ENCODE measurements around the gene OR2B2.

Gene OR2B2

DNA sequence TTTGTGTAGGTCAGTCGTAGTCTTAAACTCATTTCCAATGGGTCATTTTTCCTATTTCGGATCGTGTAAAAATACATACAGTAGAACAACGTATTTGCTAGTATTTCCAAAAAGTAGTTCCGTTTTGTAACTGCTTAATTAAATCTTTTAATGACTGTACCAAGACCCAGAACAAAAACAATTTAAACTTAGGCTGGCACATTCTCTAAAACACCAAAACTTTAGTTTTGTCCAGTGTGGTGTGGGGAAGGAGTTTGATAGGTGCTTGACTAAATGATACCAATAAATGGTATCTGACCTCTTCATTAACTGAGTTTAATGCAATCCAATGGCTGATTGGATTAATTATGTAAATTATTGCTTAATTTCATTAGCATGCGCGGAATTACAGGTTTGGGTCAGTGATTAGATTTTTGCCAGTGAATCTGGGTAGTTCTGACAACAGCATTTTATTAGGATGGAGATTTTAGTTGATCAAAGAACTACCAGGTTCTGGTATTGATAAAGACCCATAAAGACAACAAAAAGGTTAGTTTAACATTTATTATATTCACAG, 20.8 kb downstream of the OR2B2 start:
- no peak overlapping the region for H2BK120ac ChIP-seq (ENCODE audit: low read depth, low read length)
- no CpG with 5 or more reads among the region's 7 CpGs for WGBS, 2 donors (ENCODE audit: extremely low coverage in 2 of 2, insufficient read length in 2 of 2, insufficient replicate concordance in 1 of 2)

DNA sequence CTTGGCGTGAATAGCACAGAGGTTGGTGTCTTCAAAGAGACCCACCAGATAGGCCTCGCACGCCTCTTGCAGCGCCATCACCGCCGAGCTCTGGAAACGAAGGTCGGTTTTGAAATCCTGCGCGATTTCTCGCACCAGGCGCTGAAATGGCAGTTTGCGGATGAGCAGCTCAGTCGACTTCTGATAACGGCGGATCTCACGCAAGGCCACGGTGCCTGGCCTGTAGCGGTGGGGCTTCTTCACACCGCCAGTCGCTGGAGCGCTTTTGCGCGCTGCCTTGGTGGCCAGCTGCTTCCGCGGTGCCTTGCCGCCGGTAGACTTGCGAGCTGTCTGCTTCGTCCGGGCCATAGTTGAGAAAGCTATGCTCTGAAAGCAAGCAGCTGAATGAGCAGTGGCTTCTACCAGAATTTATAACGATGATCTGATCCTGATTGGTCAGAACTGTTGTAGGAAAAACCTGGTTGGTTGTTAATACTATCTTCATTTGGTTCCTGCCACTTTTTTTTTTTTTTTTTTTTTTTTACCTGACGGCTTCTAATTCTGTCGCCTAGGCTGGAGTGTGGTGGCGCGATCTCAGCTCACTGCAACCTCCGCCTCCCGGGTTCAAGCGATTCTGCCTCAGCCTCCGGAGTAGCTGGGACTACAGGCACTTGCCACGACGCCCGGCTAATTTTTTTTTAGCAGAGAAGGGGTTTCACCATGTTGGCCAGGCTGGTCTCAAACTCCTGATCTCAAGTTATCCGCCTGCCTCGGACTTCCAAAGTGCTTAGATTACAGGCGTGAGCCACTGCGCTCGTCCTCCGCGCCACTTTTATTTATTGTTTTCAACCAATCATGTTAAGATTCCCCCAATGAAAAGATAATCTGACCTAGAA, 21.5 kb downstream of the OR2B2 start:
- peak; percentile 86 for DNase-seq (ENCODE audit: low spot score)
- peak overlapping the region; percentile 100 for H3K23ac ChIP-seq (ENCODE audit: low read depth, low read length, poor library complexity)

More for the DNA sequence above, 20.8 kb downstream of the OR2B2 start:
- H3K27ac ChIP-seq (replicated peaks; ENCODE audit: low read length): peak overlapping the region; percentile 93
- H3K9ac ChIP-seq (ENCODE audit: low read depth, low read length, poor library complexity): no peak overlapping the region
- H3K4me1 ChIP-seq (ENCODE audit: control insufficient read depth in 2 of 2, insufficient read depth in 1 of 2, low read depth in 1 of 2, low read length in 2 of 2): peaks cover 4 to 6% of the 10 kb centered on the region in 2 donors
- H3K18ac ChIP-seq (ENCODE audit: low read length): no peak overlapping the region
- H3K27me3 ChIP-seq (ENCODE audit: control insufficient read depth in 3 of 3, insufficient read depth in 3 of 3, low read depth in 1 of 3, low read length in 3 of 3): no peaks in the 10 kb centered on the region
- no peak overlapping the region for H4K8ac ChIP-seq (ENCODE audit: low read depth, low read length)
- H3K4me2 ChIP-seq (ENCODE audit: insufficient read depth, low read length, poor library complexity, severe bottlenecking): peak overlapping the region; percentile 43
- H4K91ac ChIP-seq (ENCODE audit: low read depth, low read length, poor library complexity): no peak overlapping the region
- no peak overlapping the region for H2BK15ac ChIP-seq (ENCODE audit: low read length)
- H2BK5ac ChIP-seq (ENCODE audit: low read length): no peak overlapping the region
- H3K79me1 ChIP-seq (ENCODE audit: low read depth, low read length): peaks cover 2% of the 10 kb centered on the region
- H2AK5ac ChIP-seq (ENCODE audit: low read depth, low read length): no peak overlapping the region
- no peak overlapping the region for H3K23ac ChIP-seq (ENCODE audit: low read depth, low read length, poor library complexity)
- H3K9me3 ChIP-seq (replicated peaks in 1 of 2; ENCODE audit: control insufficient read depth in 2 of 2, insufficient read depth in 1 of 2, low read depth in 1 of 2, low read length in 2 of 2): no peaks in the 10 kb centered on the region
- no peaks in the 10 kb centered on the region for H3K36me3 ChIP-seq (replicated peaks in 1 of 2; ENCODE audit: control insufficient read depth in 2 of 2, insufficient read depth in 2 of 2, low read length in 2 of 2)
- H3K4ac ChIP-seq (ENCODE audit: low read length): no peak overlapping the region
- peak overlapping the region in 1 of 2 donors; percentile 60 for H3K4me3 ChIP-seq (ENCODE audit: low read length in 2 of 2)
- H3K14ac ChIP-seq (ENCODE audit: low read length): no peak overlapping the region
- peak; percentile 11 for DNase-seq (ENCODE audit: low spot score)
- no peak overlapping the region for H2BK12ac ChIP-seq (ENCODE audit: low read length)
- peak overlapping the region; percentile 5 for H2AFZ ChIP-seq (ENCODE audit: low read length)

DNA sequence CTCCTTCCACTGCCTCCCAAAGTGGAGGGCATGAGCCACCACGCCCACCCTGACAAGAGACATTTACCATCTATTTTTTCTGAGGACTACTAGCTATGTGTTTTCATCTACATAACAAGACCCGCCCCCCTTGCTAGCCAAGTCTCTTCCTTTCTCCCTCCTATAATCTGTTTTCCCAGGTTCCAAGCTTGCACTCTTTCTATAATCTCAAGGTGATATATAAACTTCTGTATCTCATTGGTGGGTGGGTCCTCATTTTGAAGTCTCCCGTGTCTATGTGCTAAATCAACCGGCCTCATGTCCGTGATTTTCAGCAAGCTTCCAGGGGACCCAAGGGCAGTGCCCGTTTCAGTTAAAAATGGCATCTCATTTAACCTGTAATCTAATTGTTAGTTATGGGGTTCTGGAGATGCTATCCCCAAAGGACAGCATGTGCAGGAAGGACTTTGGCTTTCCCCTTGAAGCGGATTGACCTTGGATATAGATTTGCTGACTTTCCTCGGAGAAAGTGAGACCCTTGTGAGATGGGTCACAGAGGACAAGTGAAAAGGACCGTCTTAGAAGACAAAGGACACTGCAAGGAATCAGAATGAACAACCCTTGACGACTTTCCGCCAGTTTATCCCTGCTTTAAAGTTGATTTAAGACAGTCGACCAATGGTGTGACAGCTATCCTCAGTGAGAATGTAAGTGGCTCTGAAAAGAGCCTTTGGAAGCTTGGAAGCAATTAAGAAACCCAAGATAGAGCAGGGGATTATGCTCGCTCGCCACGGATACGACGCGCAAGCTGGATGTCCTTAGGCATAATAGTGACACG, 22.4 kb downstream of the OR2B2 start:
- H4K91ac ChIP-seq (ENCODE audit: low read depth, low read length, poor library complexity): no peak overlapping the region
- H3K14ac ChIP-seq (ENCODE audit: low read length): no peak overlapping the region
- H2BK15ac ChIP-seq (ENCODE audit: low read length): no peak overlapping the region
- peak overlapping the region; percentile 60 to 81 for H3K4me3 ChIP-seq (ENCODE audit: low read length in 2 of 2)
- peak overlapping the region; percentile 100 for H3K23ac ChIP-seq (ENCODE audit: low read depth, low read length, poor library complexity)
- no peak overlapping the region for H2BK5ac ChIP-seq (ENCODE audit: low read length)
- no CpG with 5 or more reads among the region's 19 CpGs for WGBS, 2 donors (ENCODE audit: extremely low coverage in 2 of 2, insufficient read length in 2 of 2, insufficient replicate concordance in 1 of 2)
- H3K4me2 ChIP-seq (ENCODE audit: insufficient read depth, low read length, poor library complexity, severe bottlenecking): peak overlapping the region; percentile 83
- H3K4ac ChIP-seq (ENCODE audit: low read length): no peak overlapping the region
- DNase-seq (ENCODE audit: low spot score): no peak
- H3K9ac ChIP-seq (ENCODE audit: low read depth, low read length, poor library complexity): peak overlapping the region; percentile 97
- H3K27ac ChIP-seq (replicated peaks; ENCODE audit: low read length): peak overlapping the region; percentile 77
- H2BK120ac ChIP-seq (ENCODE audit: low read depth, low read length): no peak overlapping the region
- no peak overlapping the region for H4K8ac ChIP-seq (ENCODE audit: low read depth, low read length)
- H2BK12ac ChIP-seq (ENCODE audit: low read length): no peak overlapping the region
- H3K9me3 ChIP-seq (replicated peaks in 1 of 2; ENCODE audit: control insufficient read depth in 2 of 2, insufficient read depth in 1 of 2, low read depth in 1 of 2, low read length in 2 of 2): no peaks in the 10 kb centered on the region
- peak overlapping the region; percentile 55 for H2AFZ ChIP-seq (ENCODE audit: low read length)
- H2AK5ac ChIP-seq (ENCODE audit: low read depth, low read length): no peak overlapping the region
- peaks cover 2% of the 10 kb centered on the region for H3K79me1 ChIP-seq (ENCODE audit: low read depth, low read length)
- no peaks in the 10 kb centered on the region for H3K27me3 ChIP-seq (ENCODE audit: control insufficient read depth in 3 of 3, insufficient read depth in 3 of 3, low read depth in 1 of 3, low read length in 3 of 3)
- peaks cover 4 to 6% of the 10 kb centered on the region in 2 donors for H3K4me1 ChIP-seq (ENCODE audit: control insufficient read depth in 2 of 2, insufficient read depth in 1 of 2, low read depth in 1 of 2, low read length in 2 of 2)
- no peaks in the 10 kb centered on the region for H3K36me3 ChIP-seq (replicated peaks in 1 of 2; ENCODE audit: control insufficient read depth in 2 of 2, insufficient read depth in 2 of 2, low read length in 2 of 2)
- peak overlapping the region; percentile 89 for H3K18ac ChIP-seq (ENCODE audit: low read length)

More for the DNA sequence above, 21.5 kb downstream of the OR2B2 start:
- Histone ChIP-seq H3K9ac (ENCODE audit: low read depth, low read length, poor library complexity) (peak overlapping the region; percentile 97), H3K4me2 (ENCODE audit: insufficient read depth, low read length, poor library complexity, severe bottlenecking) (peak overlapping the region; percentile 83), H2BK5ac (ENCODE audit: low read length) (no peak overlapping the region), H2BK15ac (ENCODE audit: low read length) (no peak overlapping the region), H3K14ac (ENCODE audit: low read length) (no peak overlapping the region), H2AK5ac (ENCODE audit: low read depth, low read length) (no peak overlapping the region), H3K79me1 (ENCODE audit: low read depth, low read length) (peaks cover 2% of the 10 kb centered on the region), H2BK120ac (ENCODE audit: low read depth, low read length) (no peak overlapping the region), H3K18ac (ENCODE audit: low read length) (peak overlapping the region; percentile 89), H3K4ac (ENCODE audit: low read length) (no peak overlapping the region), H2AFZ (ENCODE audit: low read length) (peak overlapping the region; percentile 30), H3K27ac (replicated peaks; ENCODE audit: low read length) (peak overlapping the region; percentile 83), H3K36me3 (replicated peaks in 1 of 2; ENCODE audit: control insufficient read depth in 2 of 2, insufficient read depth in 2 of 2, low read length in 2 of 2) (no peaks in the 10 kb centered on the region), H4K91ac (ENCODE audit: low read depth, low read length, poor library complexity) (no peak overlapping the region), H4K8ac (ENCODE audit: low read depth, low read length) (no peak overlapping the region), H3K4me3 (ENCODE audit: low read length in 2 of 2) (peak overlapping the region; percentile 60 to 81), H3K4me1 (ENCODE audit: control insufficient read depth in 2 of 2, insufficient read depth in 1 of 2, low read depth in 1 of 2, low read length in 2 of 2) (peaks cover 4 to 6% of the 10 kb centered on the region in 2 donors), H3K27me3 (ENCODE audit: control insufficient read depth in 3 of 3, insufficient read depth in 3 of 3, low read depth in 1 of 3, low read length in 3 of 3) (no peaks in the 10 kb centered on the region), H2BK12ac (ENCODE audit: low read length) (no peak overlapping the region), H3K9me3 (replicated peaks in 1 of 2; ENCODE audit: control insufficient read depth in 2 of 2, insufficient read depth in 1 of 2, low read depth in 1 of 2, low read length in 2 of 2) (no peaks in the 10 kb centered on the region)
- no CpG with 5 or more reads among the region's 50 CpGs for WGBS, 2 donors (ENCODE audit: extremely low coverage in 2 of 2, insufficient read length in 2 of 2, insufficient replicate concordance in 1 of 2)
